Gastrocnemius medialis (tissue), 4 donors: ENCODE results near the gene NPB.

Experiments
- CTCF ChIP-seq, 5 experiments: fragments of 450-650 bp in 3 of 5; fragments of 200-600 bp in 2 of 5; sonication (generic) in 2 of 5; IDR thresholded peaks in 4 of 5; conservative IDR thresholded peaks in 1 of 5; 1 replicate in 4 of 5; 2 replicates in 1 of 5; pipeline ENCODE4 v1.5.1; 2016 to 2019; ENCODE audit warnings: antibody characterized with exemption in 5 of 5, mild to moderate bottlenecking in 3 of 5, moderate library complexity in 3 of 5
- POLR2A ChIP-seq, 2 donors: fragments of 450-650 bp; IDR thresholded peaks; one replicate each; pipeline ENCODE4 v1.6.1; 2017; ENCODE audit warnings: antibody characterized with exemption in 2 of 2, mild to moderate bottlenecking in 2 of 2, moderate library complexity in 2 of 2

GRCh38 chr17:81885454-81885853 is 16.6 kb upstream of the NPB start:
- TF ChIP-seq CTCF (IDR thresholded peaks at IDR 0.05 in 4 of 5, conservative IDR thresholded peaks at IDR 0.05 in 1 of 5) (no peak), POLR2A (IDR thresholded peaks at IDR 0.05) (no peak)
